HG02798 (cell line): Measurements from ENCODE around the gene NLGN1.
"Not testable (repeated sequence)": the region's sequence is repeated elsewhere in the genome, so short reads cannot be mapped to it uniquely, and the experiment has no call there.

ENCODE experiments used
- ATAC-seq: cut with Tn5 transposase; IDR thresholded peaks from one replicate; pipeline ENCODE4 v1.9.1; 2021; ENCODE audit warnings: mild to moderate bottlenecking; ENCODE audit not compliant: unreplicated experiment, poor library complexity

The NLGN1 gene

DNA sequence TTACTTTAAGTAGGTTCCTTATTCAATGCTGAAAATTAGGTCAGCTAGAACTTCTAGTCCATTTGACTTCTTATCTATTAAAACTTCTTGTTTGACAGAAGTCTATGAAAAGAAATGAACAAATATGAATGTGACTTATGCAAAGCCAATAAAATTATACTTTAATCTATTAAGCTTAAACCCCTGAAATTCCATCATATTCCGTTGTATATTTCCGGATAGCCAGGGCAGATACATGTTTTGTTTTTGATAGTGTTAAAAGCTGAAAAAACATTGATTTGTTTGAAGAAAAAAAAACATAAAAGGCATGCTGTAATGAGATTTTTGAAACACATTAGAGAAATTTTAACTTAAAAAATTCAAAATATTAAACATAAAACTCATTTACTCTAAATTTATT is 794.4 kb downstream of the NLGN1 start:
- ATAC-seq = peak; percentile 17

DNA sequence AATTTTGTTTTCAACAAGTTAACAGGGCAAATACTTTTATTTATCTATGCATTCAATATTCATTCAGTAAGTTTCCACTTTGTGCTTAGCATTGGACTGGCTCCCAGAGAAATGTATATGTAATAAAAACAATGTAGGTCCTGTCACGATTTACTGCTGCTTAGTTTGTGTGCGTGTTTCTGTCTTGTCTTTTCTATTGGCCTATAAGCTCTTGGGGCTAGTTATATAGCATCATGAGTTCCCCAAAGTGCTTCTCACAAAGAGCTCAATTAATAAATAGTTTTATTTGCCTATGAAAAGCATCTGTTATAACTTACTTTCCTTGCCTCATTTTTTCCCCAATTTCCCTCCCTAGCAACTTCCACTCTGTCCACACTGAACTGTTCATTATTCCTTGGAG is 794.9 kb downstream of the NLGN1 start:
- ATAC-seq = no peak

DNA sequence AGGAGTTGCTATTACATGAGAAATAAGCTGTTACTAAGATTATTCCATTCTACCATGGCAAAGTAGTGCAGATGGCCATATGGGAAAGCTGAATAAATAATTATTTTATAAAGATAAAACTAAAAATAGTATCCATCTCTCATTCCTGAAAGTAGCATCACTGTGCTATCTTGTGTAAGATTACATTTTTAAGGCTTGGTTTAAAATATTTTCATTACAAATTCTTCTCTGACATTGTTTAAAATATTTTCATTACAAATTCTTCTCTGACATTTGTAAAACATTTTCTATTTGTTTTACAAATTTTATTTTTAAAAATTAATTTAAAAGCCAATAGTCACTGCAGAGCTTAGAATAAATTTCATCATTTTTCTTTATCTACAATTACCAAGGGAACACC is 796.1 kb downstream of the NLGN1 start:
- no peak for ATAC-seq

DNA sequence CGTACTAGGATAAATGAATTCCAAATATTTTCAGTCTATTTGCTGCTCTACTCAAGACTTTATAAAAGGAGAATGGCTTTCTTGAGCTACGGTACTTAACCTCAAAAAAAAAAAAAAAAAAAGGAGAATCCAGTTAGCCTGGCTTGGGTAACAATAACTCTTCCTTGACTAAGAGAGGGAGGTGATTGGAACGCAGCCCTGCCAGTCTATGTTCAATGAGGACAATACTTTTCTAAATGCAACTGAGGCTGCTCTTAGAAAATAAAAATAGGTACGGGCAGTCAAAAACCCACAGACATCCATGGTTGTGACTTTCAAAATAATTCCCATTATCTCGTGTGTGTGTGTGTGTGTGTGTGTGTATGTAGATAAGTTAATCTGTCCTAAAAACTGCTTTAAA is 799.9 kb downstream of the NLGN1 start:
- ATAC-seq = no peak

DNA sequence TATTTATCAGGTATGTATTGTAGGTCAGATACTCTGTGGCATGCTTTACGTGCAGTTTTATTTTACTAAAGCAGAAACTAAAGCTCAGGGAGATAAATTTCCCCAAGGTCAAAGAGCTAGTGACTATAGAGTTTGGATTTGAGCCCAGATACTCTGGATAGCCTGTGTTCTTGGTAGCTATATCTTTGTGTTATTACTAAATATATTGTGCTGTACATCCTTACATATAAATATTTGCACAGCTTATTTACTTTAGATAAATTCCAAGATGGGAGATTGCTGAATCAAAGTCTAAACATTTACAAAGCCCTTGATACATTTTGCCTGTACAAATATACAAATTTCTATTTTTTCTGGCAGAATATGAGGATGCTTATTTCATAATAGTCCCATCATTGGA is 800.7 kb downstream of the NLGN1 start:
- ATAC-seq = no peak

DNA sequence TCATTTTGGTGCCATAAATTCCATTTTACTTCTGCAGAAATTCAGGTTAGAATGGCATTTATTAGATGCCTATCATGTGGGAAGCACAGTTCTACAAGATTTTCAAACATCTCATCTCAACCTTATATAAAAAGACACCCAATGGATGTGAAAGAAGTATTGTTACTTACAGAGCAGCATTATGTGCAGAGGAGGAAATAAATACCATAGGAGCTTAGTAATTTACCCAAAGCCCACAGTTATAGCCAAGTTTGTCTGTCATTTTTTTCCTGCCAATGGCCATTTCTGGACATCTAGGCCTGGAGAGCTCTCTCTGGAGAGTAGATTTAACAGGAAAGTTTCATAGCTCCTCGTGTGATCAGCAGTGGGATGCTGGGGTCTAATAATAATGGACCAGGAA is 802.2 kb downstream of the NLGN1 start:
- no peak for ATAC-seq

DNA sequence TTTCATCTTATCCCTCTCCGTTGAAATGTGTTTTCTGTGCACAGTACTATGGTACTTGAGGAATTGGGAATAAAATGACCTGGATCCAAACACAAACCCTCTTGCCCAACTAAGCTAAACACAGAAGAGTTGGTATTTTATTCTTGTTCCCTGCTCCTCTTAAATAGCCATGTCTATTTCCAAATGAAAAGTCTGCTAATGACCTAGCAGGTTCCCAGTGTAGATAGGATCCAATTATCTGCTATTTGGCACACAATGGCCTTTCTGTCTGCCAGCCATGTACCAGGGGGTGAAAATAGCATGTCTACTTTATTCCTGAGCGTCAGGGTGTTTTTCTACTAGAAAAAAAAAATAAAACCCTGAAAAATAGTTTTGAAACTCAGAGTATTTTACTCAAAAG is 804.6 kb downstream of the NLGN1 start:
- no peak for ATAC-seq

DNA sequence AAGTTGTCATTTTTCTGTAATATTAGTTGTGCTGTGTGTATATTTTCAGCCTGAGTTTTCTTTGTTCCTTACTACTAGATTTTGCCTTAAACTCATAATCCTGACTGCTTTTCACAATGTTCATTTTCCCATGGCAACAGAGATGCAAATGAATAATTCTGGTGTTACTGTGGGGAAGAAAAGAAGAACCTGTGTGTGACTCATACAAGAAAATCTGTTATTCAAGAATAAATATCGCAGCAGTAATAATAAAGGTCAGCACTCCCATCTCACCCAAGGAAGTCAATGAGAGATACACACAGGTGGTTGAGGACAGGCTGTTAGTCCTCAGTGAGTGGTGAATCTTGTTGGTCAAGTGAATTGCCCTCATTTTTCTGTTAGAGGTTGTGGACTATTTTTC is 805.0 kb downstream of the NLGN1 start:
- ATAC-seq = no peak

DNA sequence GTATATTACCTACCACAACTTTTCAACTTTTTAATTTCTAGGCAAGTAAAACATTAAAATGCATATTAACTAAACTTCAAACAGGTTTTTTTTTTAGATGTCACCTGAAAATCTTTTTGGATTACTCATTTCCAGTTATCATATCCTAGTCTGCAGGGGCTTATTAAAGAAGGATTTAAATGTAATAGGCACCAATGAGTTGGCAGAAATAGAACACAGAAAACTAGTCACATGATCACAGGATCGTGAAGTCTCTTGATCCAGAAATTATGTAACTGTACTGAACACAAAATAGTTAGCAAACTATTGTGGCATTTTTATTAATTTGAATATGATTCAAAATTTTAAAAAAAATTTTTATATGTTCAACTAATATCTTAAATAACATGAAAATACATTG is 807.2 kb downstream of the NLGN1 start:
- ATAC-seq = no peak

DNA sequence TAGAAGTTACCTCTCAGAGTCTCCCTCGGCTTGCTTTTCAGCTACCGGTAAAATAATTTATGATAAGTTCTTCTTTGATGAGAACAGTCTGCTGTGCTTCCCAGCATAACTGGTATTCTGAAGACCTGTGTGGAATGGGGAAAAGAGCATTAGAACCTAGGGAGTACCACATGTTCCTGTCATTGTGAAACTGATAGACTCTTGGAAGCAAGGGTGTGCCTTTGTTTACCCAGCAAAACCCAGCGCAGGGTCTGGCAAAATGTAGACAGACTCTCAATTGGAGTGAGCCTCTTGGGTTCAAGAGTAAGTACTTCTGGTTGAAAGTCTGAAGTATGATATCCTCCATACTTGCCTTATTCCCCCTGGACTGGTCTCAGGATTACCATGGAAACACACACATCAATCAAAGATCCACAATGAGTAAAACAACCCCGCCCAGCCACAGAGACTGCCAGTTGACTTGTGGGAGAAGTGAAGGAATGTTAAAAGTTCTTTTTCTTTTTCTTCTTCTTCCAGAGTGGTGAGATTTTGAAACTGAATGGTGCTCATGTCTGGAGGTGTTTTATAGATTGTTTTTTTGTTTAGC is 809.2 kb downstream of the NLGN1 start:
- ATAC-seq = no peak

DNA sequence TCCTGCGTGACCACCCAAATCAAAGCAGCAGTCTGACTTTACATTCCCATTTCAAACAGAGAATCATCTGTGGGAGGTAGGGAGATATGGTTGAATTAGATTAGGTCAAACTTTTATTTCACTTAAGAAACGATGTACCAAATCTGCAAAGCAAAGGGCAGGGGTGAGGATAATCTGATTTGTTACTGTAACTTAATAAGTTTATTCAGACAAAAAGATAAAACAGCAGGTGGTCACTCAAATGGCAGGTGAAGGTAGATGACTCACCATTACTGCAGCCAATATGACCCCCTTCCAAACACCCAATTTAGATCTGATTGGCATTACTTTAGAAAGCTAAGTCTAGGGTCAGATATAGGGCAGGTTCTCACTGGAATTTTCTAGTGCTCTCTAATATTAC is 810.6 kb downstream of the NLGN1 start:
- no peak for ATAC-seq

DNA sequence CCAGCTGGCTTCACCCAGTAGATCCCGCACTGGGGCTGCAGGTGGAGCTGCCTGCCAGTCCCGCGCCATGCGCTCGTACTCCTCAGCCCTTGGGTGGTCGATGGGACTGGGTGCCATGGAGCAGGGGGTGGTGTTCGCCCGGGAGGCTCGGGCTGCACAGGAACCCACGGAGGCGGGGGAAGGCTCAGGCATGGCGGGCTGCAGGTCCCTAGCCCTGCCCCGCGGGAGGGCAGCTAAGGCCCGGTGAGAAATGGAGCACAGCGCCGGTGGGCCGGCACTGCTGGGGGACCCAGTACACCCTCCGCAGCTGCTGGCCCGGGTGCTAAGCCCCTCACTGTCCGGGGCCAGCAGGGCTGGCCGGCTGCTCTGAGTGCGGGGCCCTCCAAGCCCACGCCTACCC is 814.4 kb downstream of the NLGN1 start:
- not testable (repeated sequence) for ATAC-seq

DNA sequence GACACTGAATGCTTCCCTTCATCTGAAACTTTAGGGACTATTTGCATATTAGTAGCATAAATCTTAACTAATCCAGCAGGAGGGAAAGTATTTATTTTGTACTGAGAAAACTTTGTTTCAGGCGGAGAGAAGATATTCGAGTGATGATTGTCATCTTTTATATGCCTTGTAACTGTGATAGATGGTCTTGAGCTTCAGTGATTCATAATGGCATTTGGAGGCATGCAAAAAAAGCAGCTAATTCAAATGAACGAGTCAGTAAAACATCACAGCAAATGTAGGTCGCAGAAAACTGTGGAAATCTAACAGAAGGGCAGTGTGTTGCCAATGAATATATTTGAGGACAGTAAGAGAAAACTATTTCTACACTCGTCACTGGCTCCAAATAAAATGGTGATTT is 817.9 kb downstream of the NLGN1 start:
- no peak for ATAC-seq

DNA sequence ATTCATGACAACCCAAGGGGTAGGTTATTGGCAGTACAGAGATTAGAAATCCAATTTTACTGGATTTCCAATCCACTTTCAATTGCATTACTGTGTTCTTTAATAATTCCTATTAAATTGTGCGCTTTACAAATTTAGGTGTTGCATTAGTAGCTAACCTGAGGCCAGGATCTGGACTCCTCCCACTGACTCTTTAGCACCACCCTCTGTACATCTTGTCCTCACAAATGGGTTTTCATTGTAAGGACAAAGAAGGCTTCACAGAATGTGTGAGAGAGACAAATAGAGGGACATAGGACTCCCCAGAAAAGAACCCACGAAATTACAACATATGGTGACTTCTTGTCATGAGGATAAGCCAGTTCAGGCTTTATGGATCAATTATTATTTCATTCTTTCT is 818.5 kb downstream of the NLGN1 start:
- ATAC-seq = no peak

DNA sequence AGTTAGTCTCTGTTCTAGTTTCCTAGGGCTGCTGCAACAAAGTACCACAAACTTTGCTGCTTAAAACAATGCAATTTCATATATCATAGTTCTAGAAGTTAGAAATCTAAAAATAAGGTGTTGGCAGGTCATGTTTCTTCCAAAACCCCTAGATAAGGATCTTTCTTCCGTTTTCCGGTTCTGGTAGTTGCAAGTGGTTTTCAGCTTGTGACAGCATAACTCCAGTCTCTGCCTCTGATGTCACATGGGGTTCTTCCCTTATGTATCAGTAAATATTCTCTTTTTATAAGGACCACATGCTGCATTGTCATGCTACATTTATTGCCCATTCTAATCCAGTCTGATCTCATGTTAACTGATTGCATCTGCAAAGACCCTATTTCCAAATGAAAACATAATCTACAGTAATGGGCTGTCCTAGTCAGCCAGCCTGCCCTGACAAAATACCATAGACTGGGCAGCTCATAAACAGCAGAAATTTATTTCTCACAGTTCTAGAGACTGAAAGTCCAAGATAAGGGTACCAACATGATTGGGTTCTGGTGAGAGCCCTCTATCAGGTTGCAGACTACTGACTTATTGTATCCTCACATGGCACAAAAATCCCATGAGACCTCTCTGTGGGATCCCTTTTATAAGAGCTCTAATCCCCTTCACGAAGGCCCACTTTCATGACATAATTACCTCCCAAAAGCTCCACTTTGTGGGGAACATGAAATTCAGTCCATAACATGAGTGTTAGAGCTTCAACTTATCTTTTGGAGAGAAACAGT is 819.6 kb downstream of the NLGN1 start:
- no peak for ATAC-seq

DNA sequence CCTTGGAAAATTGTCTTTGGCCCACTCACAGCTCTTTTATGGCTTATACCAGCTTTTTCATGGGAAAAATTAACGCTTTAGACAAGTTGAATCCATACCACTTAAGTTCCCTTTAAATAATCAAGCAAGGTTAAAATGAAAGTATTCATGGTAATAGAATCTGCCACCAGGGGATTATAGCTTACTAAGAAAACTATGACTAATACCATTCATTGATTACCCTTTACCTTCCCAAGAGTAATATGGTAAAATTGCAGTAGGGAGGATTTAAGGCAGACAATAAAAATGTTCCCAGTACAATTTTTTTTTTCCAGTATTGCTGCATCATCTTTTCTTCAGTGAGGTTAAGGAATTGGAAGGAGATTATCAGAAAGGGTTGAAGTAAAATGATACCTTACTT is 820.5 kb downstream of the NLGN1 start:
- no peak for ATAC-seq

DNA sequence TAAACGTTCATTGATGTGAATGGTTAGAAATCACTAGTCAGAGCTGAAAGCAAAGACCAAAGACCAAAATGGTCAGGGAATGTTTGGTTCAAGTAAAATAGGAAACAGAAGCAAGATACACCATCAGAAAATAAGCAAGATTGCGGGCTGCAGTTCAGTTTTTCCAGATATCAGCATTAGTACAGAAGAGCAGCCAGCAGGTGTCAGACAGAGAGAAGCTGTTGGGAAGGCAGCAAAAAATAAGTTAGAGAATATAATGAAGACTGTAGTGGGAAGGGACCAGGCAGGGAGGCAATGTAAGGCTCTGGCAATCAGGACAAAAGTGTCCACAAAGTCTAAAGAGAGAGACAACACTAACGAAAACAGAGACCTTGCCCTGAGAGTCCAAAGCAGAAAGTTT is 822.2 kb downstream of the NLGN1 start:
- ATAC-seq = no peak

DNA sequence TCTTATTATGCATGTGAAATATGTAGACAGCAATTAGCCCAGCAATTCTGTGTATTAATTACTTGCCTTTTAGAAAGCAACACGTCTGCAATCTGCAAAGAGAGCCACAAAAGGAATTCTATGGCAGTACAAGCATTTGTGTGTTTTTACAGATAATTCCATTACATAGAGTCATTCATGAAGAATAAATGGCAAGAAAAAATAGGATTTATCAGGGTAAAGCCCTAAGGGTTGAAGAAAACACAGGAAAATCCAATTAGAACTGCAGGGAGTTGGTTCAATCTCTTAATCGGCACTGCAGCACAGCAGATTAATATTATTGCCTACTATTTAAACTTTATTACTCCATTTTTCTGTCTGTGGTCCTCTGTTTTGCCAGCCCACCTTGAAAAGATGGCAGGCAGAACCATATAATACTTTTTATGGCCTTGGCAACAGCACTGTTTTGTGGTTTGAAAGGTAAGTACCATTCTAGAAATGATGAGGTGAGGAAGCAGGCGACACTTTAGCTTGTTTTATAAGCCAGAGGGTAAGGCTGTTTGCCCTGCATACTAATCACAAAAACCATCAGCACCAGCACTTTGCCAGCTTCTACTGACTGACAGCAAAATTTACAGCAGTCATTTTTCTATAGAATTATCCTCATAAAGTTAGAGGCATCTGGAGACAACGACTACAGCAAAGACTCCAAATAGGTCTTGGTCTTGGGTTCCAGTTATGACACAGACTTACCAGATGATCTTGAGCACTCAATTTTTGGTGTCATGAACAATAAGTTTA is 823.4 kb downstream of the NLGN1 start:
- no peak for ATAC-seq

DNA sequence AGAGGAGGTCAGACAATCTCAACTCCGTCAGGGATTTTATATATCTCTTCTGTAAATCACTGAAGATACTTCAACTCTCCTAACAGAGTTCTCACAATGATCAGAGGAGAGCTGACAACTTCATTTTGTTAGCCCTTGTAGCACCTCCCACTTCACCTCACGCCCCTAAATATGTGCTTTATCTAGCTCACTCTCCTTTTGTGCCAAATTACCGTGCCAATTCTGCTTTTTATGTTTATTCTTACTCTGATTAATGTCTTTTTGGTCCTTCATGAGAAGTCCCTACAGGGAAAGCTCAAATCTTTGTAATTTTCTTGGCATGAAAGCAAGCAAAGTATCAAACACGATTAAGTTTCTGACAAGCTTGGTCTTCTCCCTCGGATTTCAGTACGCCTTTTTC is 825.5 kb downstream of the NLGN1 start:
- no peak for ATAC-seq

DNA sequence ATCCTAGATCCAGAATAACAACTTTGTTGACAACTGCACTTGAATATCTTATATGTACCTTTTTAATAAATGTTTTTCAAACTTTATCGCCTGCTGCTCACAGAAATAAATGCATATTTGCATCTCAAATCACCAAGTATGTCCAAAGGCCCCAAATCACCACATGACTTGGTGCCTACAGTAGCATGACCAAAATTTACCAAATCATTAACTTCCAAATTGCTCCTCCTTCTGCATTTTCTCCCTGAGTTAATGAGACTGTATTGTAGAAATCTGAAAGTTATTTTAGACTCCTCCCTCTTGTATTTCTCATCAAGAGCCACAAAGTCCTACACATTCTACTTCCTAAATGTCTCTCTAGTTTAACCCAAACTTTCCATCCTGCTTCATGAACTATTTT is 826.1 kb downstream of the NLGN1 start:
- ATAC-seq = no peak

DNA sequence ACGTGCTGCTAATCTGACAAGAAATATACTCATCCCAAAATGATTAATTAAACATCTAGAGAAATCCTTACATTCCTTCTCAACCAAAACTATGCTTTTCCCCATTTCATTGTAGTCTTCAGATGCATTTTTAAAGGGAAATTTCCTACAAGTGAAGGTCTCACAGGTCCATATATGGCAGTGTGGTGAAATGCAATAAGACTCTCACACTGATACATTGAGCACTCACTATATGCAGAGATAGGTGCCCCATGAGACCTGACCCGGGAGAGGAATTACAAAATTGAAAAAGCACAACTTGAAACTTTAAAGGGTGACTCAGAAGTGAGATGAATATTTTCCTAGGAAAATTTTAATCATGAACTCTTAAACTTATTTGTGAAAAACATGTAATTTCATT is 832.4 kb downstream of the NLGN1 start:
- ATAC-seq = no peak
